Heart left ventricle (tissue), 13 donors: Measurements from ENCODE around the gene GRIN2D.

ENCODE experiments used
- CTCF ChIP-seq, 12 donors: fragments of 200-600 bp; sonication (generic) in 4 of 12; IDR thresholded peaks; one replicate each; pipeline versions ENCODE4 v1.5.0 to v1.8.0; 2018 to 2022; ENCODE audit warnings: antibody characterized with exemption in 12 of 12, mild to moderate bottlenecking in 5 of 12
- POLR2A ChIP-seq, 2 donors: fragments of 450-650 bp; IDR thresholded peaks; one replicate each; pipeline ENCODE4 v1.6.1; 2017; ENCODE audit warnings: antibody characterized with exemption in 2 of 2, mild to moderate bottlenecking in 2 of 2, moderate library complexity in 2 of 2
- donor health status: ischemic (EF 13 %, LVEDD 7.1; RV severe dilation, severe dysfunction).
- donor health status: DM: no; HTN: yes; CAD: no.
- donor health status: DM: no; HTN: no; CAD: no.
- donor health status: ischemic (EF 25% LVEDD 6.9; RV normal size, moderate dysfunction).
- donor health status: ischemic (EF 25% LVEDD 5.7; RV mildly dilated, moderate dysfunction).
- donor health status: ischemic (EF 35%, LVEDD 5.7; RV mildly dilated, moderate dysfunction).
- donor health status: nonischemic (EF 11% LVEDD 7.7; RV severe dilation, severe dysfunction).
- donor health status: DM: yes; HTN: yes; CAD: no.
- donor health status: PGD.
- donor health status: ischemic (EF 29% LVEDD 5.4; RV normal size, mild dysfunction).
- donor health status: nonischemic (EF 23%, LVEDD 6.1; RV moderate dilation, normal function).

- TF ChIP-seq CTCF (IDR thresholded peaks at IDR 0.05) (no peak), POLR2A (IDR thresholded peaks at IDR 0.05) (no peak)
Measured at GRCh38 chr19:48361912-48362311, 31.6 kb upstream of the GRIN2D start.
